Keratinocyte (primary cell): ENCODE data around the gene PAX9. TPM values are rescaled to one million over a fixed set of nuclear protein-coding genes. Genes with fewer than 3 reads are reported as not detected.

Source experiments
- DNase-seq: peaks from one replicate; pipeline ENCODE4 v3.0.0-alpha.2; 2011; ENCODE audit warnings: low read depth, missing footprints, low spot score
- FAIRE-seq: peaks from 2 replicates; lab custom pipeline; 2011; peaks lifted over from hg19 to GRCh38; lab: Jason Lieb, UNC
- H2AFZ ChIP-seq: 2 replicates; pipeline ENCODE4 v1.6.0; 2012; ENCODE audit warnings: low read length, control low read depth, inconsistent platforms; ENCODE audit not compliant: control insufficient read depth
- H3K27ac ChIP-seq: 2 replicates; pipeline ENCODE4 v1.5.1; 2011; ENCODE audit warnings: low read length; ENCODE audit not compliant: control insufficient read depth, insufficient read depth
- H3K27me3 ChIP-seq: 3 replicates; pipeline ENCODE4 v1.6.0; 2011; ENCODE audit warnings: low read length; ENCODE audit not compliant: control insufficient read depth, insufficient read depth; ENCODE audit errors: extremely low read depth
- H3K36me3 ChIP-seq, 2 experiments: 2 replicates in 1 of 2; 3 replicates in 1 of 2; pipeline ENCODE4 v1.5.1; 2011; ENCODE audit warnings: low read length in 2 of 2, mild to moderate bottlenecking in 1 of 2; ENCODE audit not compliant: control insufficient read depth in 2 of 2, insufficient read depth in 2 of 2; ENCODE audit errors: extremely low read depth in 1 of 2
- H3K4me1 ChIP-seq: 3 replicates; pipeline ENCODE4 v1.5.1; 2011; ENCODE audit warnings: low read length; ENCODE audit not compliant: control insufficient read depth, insufficient read depth; ENCODE audit errors: extremely low read depth
- H3K4me2 ChIP-seq: 3 replicates; pipeline ENCODE4 v1.6.0; 2011; ENCODE audit warnings: low read depth, low read length; ENCODE audit not compliant: control insufficient read depth, insufficient read depth; ENCODE audit errors: extremely low read depth
- H3K4me3 ChIP-seq, 3 experiments: fragments of 200-600 bp in 1 of 3; sonication (generic) in 1 of 3; 2 replicates in 2 of 3; 3 replicates in 1 of 3; pipeline ENCODE4 v1.5.1; 2011 to 2016; ENCODE audit warnings: low read length in 3 of 3, mild to moderate bottlenecking in 3 of 3, control low read depth in 2 of 3, inconsistent platforms in 1 of 3, low read depth in 1 of 3, mixed read lengths in 1 of 3, mixed run types in 1 of 3, moderate library complexity in 1 of 3; ENCODE audit not compliant: control insufficient read depth in 2 of 3, insufficient read depth in 2 of 3; ENCODE audit errors: extremely low read depth in 1 of 3
- H3K79me2 ChIP-seq: 2 replicates; pipeline ENCODE4 v1.6.0; 2012; ENCODE audit warnings: low read length; ENCODE audit not compliant: control insufficient read depth, insufficient read depth
- H3K9ac ChIP-seq: 3 replicates; pipeline ENCODE4 v1.6.0; 2011; ENCODE audit warnings: low read length; ENCODE audit not compliant: control insufficient read depth, insufficient read depth; ENCODE audit errors: extremely low read depth
- H3K9me1 ChIP-seq: 3 replicates; pipeline ENCODE4 v1.6.0; 2011; ENCODE audit warnings: low read length; ENCODE audit not compliant: control insufficient read depth, insufficient read depth; ENCODE audit errors: extremely low read depth
- H3K9me3 ChIP-seq: 2 replicates; pipeline ENCODE4 v1.5.1; 2012; ENCODE audit warnings: low read depth, low read length; ENCODE audit not compliant: control insufficient read depth
- H4K20me1 ChIP-seq: 3 replicates; pipeline ENCODE4 v1.6.0; 2011; ENCODE audit warnings: low read length; ENCODE audit not compliant: control insufficient read depth, insufficient read depth; ENCODE audit errors: extremely low read depth
- CTCF ChIP-seq, 3 experiments: IDR thresholded peaks in 1 of 3; conservative IDR thresholded peaks in 1 of 3; optimal IDR thresholded peaks in 1 of 3; 2 replicates in 2 of 3; 3 replicates in 1 of 3; pipeline versions ENCODE3 to v1.5.1; 2011; ENCODE audit warnings: low read length in 3 of 3, mild to moderate bottlenecking in 3 of 3, moderate library complexity in 2 of 3, control low read depth in 1 of 3, inconsistent platforms in 1 of 3; ENCODE audit not compliant: insufficient read depth in 2 of 3; ENCODE audit errors: extremely low read depth in 1 of 3
- EZH2 ChIP-seq: IDR thresholded peaks from one replicate; pipeline ENCODE4 v1.6.1; 2012; ENCODE audit warnings: inconsistent platforms, mild to moderate bottlenecking, low read length, moderate library complexity
- dilution Hi-C: fragments of 300-500 bp; cut with MboI; formaldehyde crosslinking; loops from one replicate; pipeline ENCODE4 v1.7.0; 2020; ENCODE audit warnings: low sequenced_read_pairs; ENCODE audit not compliant: extremely low pct_ligation_motif_present
- polyA plus RNA-seq, 5 experiments: library from polyadenylated mRNA; depleted of rRNA in 3 of 5; stranded (reverse) in 3 of 5; stranded (forward) in 1 of 5; unstranded in 1 of 5; fragments of >200 nt; gene quantifications; 1 replicate in 1 of 5; 2 replicates in 3 of 5; 3 replicates in 1 of 5; pipeline versions ENCODE4 v1.2.1 to v1.2.3, GENCODE V29; 2011 to 2012; ENCODE audit warnings: missing spikeins in 2 of 5, low read depth in 1 of 5, low replicate concordance in 1 of 5

Gene PAX9
- polyA plus RNA-seq, 1 donor (not counting 4 experiments of a cell fraction or from before 2014, with no cell fraction given), result 1.1 TPM

GRCh38 chr14:36646664-36647416, 14.8 kb upstream of the PAX9 start:
- Histone ChIP-seq H3K27ac (no peak overlapping the region), H3K9me3 (no peaks in the 10 kb centered on the region), H3K36me3 (no peaks in the 10 kb centered on the region), H3K4me2 (peak overlapping the region; percentile 93), H3K4me1 (peaks cover 7% of the 10 kb centered on the region), H3K79me2 (no peaks in the 10 kb centered on the region), H4K20me1 (no peaks in the 10 kb centered on the region), H3K9ac (peak overlapping the region; percentile 37), H2AFZ (peak overlapping the region; percentile 88), H3K9me1 (no peaks in the 10 kb centered on the region), H3K27me3 (peaks cover 55% of the 10 kb centered on the region), H3K4me3 (peak overlapping the region; percentile 41 to 82 (median 61))
- DNase-seq (no peak), FAIRE-seq (no peak)
- dilution Hi-C loops, result loop anchor here (25.0 kb wide), 2 partner anchors 290 to 465 kb away; no protein-coding TSS in a partner anchor
- TF ChIP-seq EZH2 (peak; percentile 74), CTCF (optimal IDR thresholded peaks at IDR 0.05 in 1 of 3, IDR thresholded peaks at IDR 0.05 in 1 of 3, conservative IDR thresholded peaks at IDR 0.05 in 1 of 3; ENCODE audit: extremely low read depth in 1 of 3, insufficient read depth in 2 of 3, low read length in 3 of 3) (peak in 2 of 3 experiments; percentile 29 to 73)

- no peak for DNase-seq
- peak overlapping the region; percentile 41 to 82 (median 61) for H3K4me3 ChIP-seq
- H4K20me1 ChIP-seq, result no peaks in the 10 kb centered on the region
- no peaks in the 10 kb centered on the region for H3K79me2 ChIP-seq
- peaks cover 59% of the 10 kb centered on the region for H3K27me3 ChIP-seq
- peak overlapping the region; percentile 88 for H2AFZ ChIP-seq
- no peaks in the 10 kb centered on the region for H3K9me3 ChIP-seq
- H3K9me1 ChIP-seq, result no peaks in the 10 kb centered on the region
- dilution Hi-C loops, result loop anchor here (25.0 kb wide), 2 partner anchors 290 to 465 kb away; no protein-coding TSS in a partner anchor
- TF ChIP-seq CTCF (optimal IDR thresholded peaks at IDR 0.05 in 1 of 3, IDR thresholded peaks at IDR 0.05 in 1 of 3, conservative IDR thresholded peaks at IDR 0.05 in 1 of 3; ENCODE audit: extremely low read depth in 1 of 3, insufficient read depth in 2 of 3, low read length in 3 of 3), result no peak
- no peak for TF ChIP-seq EZH2
- no peak overlapping the region for H3K27ac ChIP-seq
- H3K4me2 ChIP-seq, result peak overlapping the region; percentile 93
- H3K36me3 ChIP-seq, result no peaks in the 10 kb centered on the region
- H3K4me1 ChIP-seq, result peaks cover 7% of the 10 kb centered on the region
- no peak for FAIRE-seq
- H3K9ac ChIP-seq, result peak overlapping the region; percentile 37
Observed at GRCh38 chr14:36647417-36647823, 14.2 kb upstream of the PAX9 start.
